Right lung (tissue), 5 donors: Measurements from ENCODE around the gene ADISSP. TPM values are rescaled to one million over a fixed set of nuclear protein-coding genes. Genes with fewer than 3 reads are reported as not detected.

ENCODE experiments used
- DNase-seq, 2 donors: peaks; one replicate each; pipeline ENCODE4 v3.0.0-alpha.2; 2013
- polyA plus RNA-seq, 5 donors: library from polyadenylated mRNA; unstranded; fragments of 120-200 nt; gene quantifications; one replicate each; pipeline versions ENCODE4 v1.2.1 to v1.2.3, GENCODE V29; 2013; ENCODE audit warnings: inconsistent platforms in 1 of 5, low replicate concordance in 1 of 5; ENCODE audit not compliant: insufficient read length in 5 of 5, insufficient read depth in 1 of 5

Gene ADISSP
- polyA plus RNA-seq, 5 donors: 17.7 to 44.5 (median 23.2) TPM

GRCh38 chr20:3757268-3757667 is 10.3 kb downstream of the ADISSP start:
- DNase-seq: no peak

GRCh38 chr20:3755814-3756480 is 11.6 kb downstream of the ADISSP start:
- DNase-seq: no peak

- no peak for DNase-seq
Measured at GRCh38 chr20:3755269-3755668, 12.3 kb downstream of the ADISSP start.

- DNase-seq: no peak
Measured at GRCh38 chr20:3754276-3754630, 13.3 kb downstream of the ADISSP start.

- no peak for DNase-seq
Measured at GRCh38 chr20:3753501-3754275, 13.9 kb downstream of the ADISSP start.

- DNase-seq: peak; percentile 42 to 56
Measured at GRCh38 chr20:3753098-3753497, 14.5 kb downstream of the ADISSP start.

GRCh38 chr20:3752386-3752759 is 15.2 kb downstream of the ADISSP start:
- no peak for DNase-seq

- DNase-seq: peak in 1 of 2 donors; percentile 39
Measured at GRCh38 chr20:3751675-3752385, 15.7 kb downstream of the ADISSP start.

- no peak for DNase-seq
Measured at GRCh38 chr20:3751305-3751674, 16.3 kb downstream of the ADISSP start.

- no peak for DNase-seq
Measured at GRCh38 chr20:3749689-3750531, 17.6 kb downstream of the ADISSP start.

GRCh38 chr20:3749087-3749688 is 18.4 kb downstream of the ADISSP start:
- DNase-seq: no peak

GRCh38 chr20:3748073-3748472 is 19.5 kb downstream of the ADISSP start:
- no peak for DNase-seq

- DNase-seq: no peak
Measured at GRCh38 chr20:3747471-3747870, 20.1 kb downstream of the ADISSP start.

GRCh38 chr20:3745686-3746173 is 21.8 kb downstream of the ADISSP start:
- DNase-seq: no peak

GRCh38 chr20:3744806-3745685 is 22.5 kb downstream of the ADISSP start:
- no peak for DNase-seq

GRCh38 chr20:3744037-3744436 is 23.5 kb downstream of the ADISSP start:
- DNase-seq: no peak

GRCh38 chr20:3743251-3743650 is 24.3 kb downstream of the ADISSP start:
- no peak for DNase-seq

GRCh38 chr20:3741836-3742458 is 25.6 kb downstream of the ADISSP start:
- DNase-seq: no peak

GRCh38 chr20:3740615-3741301 is 26.8 kb downstream of the ADISSP start:
- DNase-seq: no peak
